Lower lobe of right lung (tissue), 2 donors: ENCODE measurements around the gene OR1J2. TPM values are rescaled to one million over a fixed set of nuclear protein-coding genes. Genes with fewer than 3 reads are reported as not detected.

ENCODE experiments used
- ATAC-seq, 2 donors: fragments of 200-7000 bp; cut with Tn5 transposase; one replicate each; pipeline ENCODE4 v1.9.1; 2020 to 2022; ENCODE audit warnings: mild to moderate bottlenecking in 2 of 2, moderate library complexity in 2 of 2
- DNase-seq: peaks from one replicate; pipeline ENCODE4 v3.0.0-alpha.2; 2020
- H3K27ac ChIP-seq: fragments of 200-600 bp; one replicate; pipeline ENCODE4 v1.8.0; 2022
- H3K27me3 ChIP-seq: fragments of 200-600 bp; one replicate; pipeline ENCODE4 v1.8.0; 2022; ENCODE audit warnings: low read depth
- H3K36me3 ChIP-seq: fragments of 200-600 bp; one replicate; pipeline ENCODE4 v1.8.0; 2022; ENCODE audit warnings: mild to moderate bottlenecking
- H3K4me1 ChIP-seq: fragments of 200-600 bp; one replicate; pipeline ENCODE4 v1.8.0; 2022
- H3K4me3 ChIP-seq: fragments of 200-600 bp; one replicate; pipeline ENCODE4 v1.8.0; 2022; ENCODE audit warnings: mild to moderate bottlenecking
- H3K9me3 ChIP-seq: fragments of 200-600 bp; one replicate; pipeline ENCODE4 v1.8.0; 2022
- intact Hi-C: fragments of 100-400 bp; cut with DNase I; formaldehyde crosslinking; loops from one replicate; pipeline ENCODE4 v1.11.0; 2022
- total RNA-seq: library from RNA; stranded (reverse); fragmentation: NEBNext Ultra II Directional; extraction: Animal tissue kit (Norgen Biotek cat#: 25700); gene quantifications from one replicate; pipeline ENCODE4 v1.2.1, GENCODE V29; 2021
- TF ChIP-seq, protein P1 (sequence below): fragments of 200-600 bp; IDR thresholded peaks from one replicate; pipeline ENCODE4 v1.8.0; 2022; ENCODE audit warnings: antibody characterized with exemption, mild to moderate bottlenecking
- donor health status: DM: no; HTN: yes; CAD: no; lungs with severe emphysema.

Gene OR1J2
- total RNA-seq, 1 donor from 2014 or later = not detected

DNA sequence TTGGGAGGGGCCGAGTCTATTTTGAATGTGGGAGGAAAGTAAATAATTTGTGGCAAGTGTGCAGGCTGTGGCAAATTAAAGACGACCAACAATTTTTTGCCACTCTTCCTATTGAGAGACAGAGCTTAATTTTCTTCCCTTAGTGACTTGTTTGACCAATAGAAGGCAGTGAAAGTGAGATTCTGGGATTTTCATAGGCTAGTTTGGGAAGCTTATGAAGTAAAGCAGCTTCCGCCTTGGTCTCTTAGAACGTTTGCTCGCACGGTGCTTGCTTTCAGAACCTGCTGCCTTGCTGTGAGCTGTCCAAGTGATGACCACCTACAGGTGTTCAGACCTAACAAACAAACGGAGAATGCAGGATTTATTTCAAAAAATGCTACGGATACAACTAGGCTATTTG lies 35.6 kb downstream of the OR1J2 start:
- Histone ChIP-seq H3K36me3 (no peaks in the 10 kb centered on the region), H3K9me3 (no peaks in the 10 kb centered on the region), H3K27me3 (no peaks in the 10 kb centered on the region), H3K4me3 (no peak overlapping the region), H3K27ac (no peak overlapping the region), H3K4me1 (no peaks in the 10 kb centered on the region)
- intact Hi-C loops = no loop called here
- TF ChIP-seq, protein P1, sequence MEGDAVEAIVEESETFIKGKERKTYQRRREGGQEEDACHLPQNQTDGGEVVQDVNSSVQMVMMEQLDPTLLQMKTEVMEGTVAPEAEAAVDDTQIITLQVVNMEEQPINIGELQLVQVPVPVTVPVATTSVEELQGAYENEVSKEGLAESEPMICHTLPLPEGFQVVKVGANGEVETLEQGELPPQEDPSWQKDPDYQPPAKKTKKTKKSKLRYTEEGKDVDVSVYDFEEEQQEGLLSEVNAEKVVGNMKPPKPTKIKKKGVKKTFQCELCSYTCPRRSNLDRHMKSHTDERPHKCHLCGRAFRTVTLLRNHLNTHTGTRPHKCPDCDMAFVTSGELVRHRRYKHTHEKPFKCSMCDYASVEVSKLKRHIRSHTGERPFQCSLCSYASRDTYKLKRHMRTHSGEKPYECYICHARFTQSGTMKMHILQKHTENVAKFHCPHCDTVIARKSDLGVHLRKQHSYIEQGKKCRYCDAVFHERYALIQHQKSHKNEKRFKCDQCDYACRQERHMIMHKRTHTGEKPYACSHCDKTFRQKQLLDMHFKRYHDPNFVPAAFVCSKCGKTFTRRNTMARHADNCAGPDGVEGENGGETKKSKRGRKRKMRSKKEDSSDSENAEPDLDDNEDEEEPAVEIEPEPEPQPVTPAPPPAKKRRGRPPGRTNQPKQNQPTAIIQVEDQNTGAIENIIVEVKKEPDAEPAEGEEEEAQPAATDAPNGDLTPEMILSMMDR = no peak
- ATAC-seq (no peak), DNase-seq (no peak)

DNA sequence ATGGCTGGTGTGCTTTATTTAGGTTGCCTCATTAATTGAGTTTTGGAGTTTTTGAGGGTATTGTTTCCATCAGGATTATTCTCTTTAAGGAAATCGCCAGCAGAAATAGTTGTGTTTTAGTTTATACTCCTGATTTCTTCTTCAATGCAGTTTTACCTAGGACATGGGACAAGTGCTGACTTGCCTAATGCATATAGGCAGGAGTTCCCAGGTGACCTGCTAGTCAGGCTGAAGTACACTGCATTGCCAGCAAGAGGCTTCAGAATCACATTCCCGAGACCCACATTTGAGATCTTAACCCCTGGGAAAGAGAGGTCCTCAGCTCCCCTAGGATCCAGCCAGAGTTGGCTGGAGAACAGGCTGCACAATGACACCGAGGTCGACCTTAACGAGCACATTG lies 40.8 kb downstream of the OR1J2 start:
- Histone ChIP-seq H3K4me1 (no peaks in the 10 kb centered on the region), H3K4me3 (no peak overlapping the region), H3K9me3 (no peaks in the 10 kb centered on the region), H3K27ac (no peak overlapping the region), H3K36me3 (no peaks in the 10 kb centered on the region), H3K27me3 (no peaks in the 10 kb centered on the region)
- intact Hi-C loops = no loop called here
- ATAC-seq = no peak
- TF ChIP-seq, protein P1 = no peak
- no peak for DNase-seq

DNA sequence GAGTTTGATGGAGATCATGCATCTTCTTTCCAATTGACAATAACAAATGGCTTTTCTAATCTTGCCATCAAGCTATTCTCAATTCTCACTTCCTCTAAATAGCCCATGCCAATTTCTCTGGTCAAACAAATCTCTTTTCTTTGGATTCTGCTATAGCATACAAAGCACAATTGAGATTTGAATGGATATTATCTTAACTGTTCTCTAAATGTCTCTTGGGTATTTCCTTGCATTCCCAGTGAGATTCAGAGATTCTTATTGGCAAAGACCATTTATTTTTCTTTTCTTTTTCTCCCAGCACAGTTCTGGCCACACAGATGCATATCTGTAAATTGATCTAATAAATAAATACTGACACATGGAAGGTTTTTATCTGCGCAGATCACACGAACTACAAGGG lies 42.2 kb downstream of the OR1J2 start, which contains the start of gene OR1N2:
Gene OR1N2, plus strand, starts transcription at position 301 of the 400 bp plus-strand sequence. CDS start 100 bp downstream, outside the sequence.
- H3K4me1 ChIP-seq = no peaks in the 10 kb centered on the region
- DNase-seq = no peak
- H3K27ac ChIP-seq = no peak within 1 kb of the TSS
- no peak within 1 kb of the TSS for H3K4me3 ChIP-seq
- H3K9me3 ChIP-seq = no peaks in the 10 kb centered on the region
- no peak for ATAC-seq
- intact Hi-C loops = no loop called here
- H3K36me3 ChIP-seq = no peaks in the 10 kb centered on the region
- TF ChIP-seq, protein P1 = no peak
- no peaks in the 10 kb centered on the region for H3K27me3 ChIP-seq

Other genes starting within 250 kb of the OR1J2 start
- gene RBM18, start 246.0 kb upstream of the OR1J2 start, total RNA-seq = 21.7 TPM
- 30.2 TPM for gene MRRF, start 245.9 kb upstream of the OR1J2 start, total RNA-seq
- gene PTGS1, start 139.8 kb upstream of the OR1J2 start, total RNA-seq = 14.9 TPM
- not detected for gene OR1J1, start 32.9 kb upstream of the OR1J2 start, total RNA-seq
- not detected for gene OR1J4, start 8.3 kb downstream of the OR1J2 start, total RNA-seq
- not detected for gene OR1N1, start 16.5 kb downstream of the OR1J2 start, total RNA-seq
- gene OR1N2, start 42.3 kb downstream of the OR1J2 start, total RNA-seq = not detected
- gene OR1L8, start 72.6 kb downstream of the OR1J2 start, total RNA-seq = 0.27 TPM
- not detected for gene OR1Q1, start 103.9 kb downstream of the OR1J2 start, total RNA-seq
- gene OR1B1, start 146.8 kb downstream of the OR1J2 start, total RNA-seq = not detected
- gene OR1L1, start 150.9 kb downstream of the OR1J2 start, total RNA-seq = not detected
- gene OR1L3, start 164.3 kb downstream of the OR1J2 start, total RNA-seq = not detected
- not detected for gene OR1L4, start 213.2 kb downstream of the OR1J2 start, total RNA-seq
- not detected for gene OR1L6, start 231.5 kb downstream of the OR1J2 start, total RNA-seq